EL (cell line): ENCODE data around the gene DAP.
"Not testable (repeated sequence)": the region's sequence is repeated elsewhere in the genome, so short reads cannot be mapped to it uniquely, and the experiment has no call there.

Experiments
- DNase-seq: peaks from one replicate; pipeline ENCODE4 v3.0.0-alpha.2; 2016

The DAP gene

GRCh38 chr5:10733426-10733825 is 27.6 kb downstream of the DAP start:
- peak; percentile 35 for DNase-seq

GRCh38 chr5:10731913-10732312 is 29.1 kb downstream of the DAP start:
- DNase-seq, result no peak

- no peak for DNase-seq
Observed at GRCh38 chr5:10730043-10730351, 31.0 kb downstream of the DAP start.

- peak; percentile 51 for DNase-seq
Observed at GRCh38 chr5:10729320-10730042, 31.6 kb downstream of the DAP start.

- DNase-seq, result no peak
Observed at GRCh38 chr5:10728679-10729078, 32.4 kb downstream of the DAP start.

GRCh38 chr5:10727861-10728260 is 33.2 kb downstream of the DAP start:
- no peak for DNase-seq

- no peak for DNase-seq
Observed at GRCh38 chr5:10726913-10727517, 34.0 kb downstream of the DAP start.

- no peak for DNase-seq
Observed at GRCh38 chr5:10726179-10726912, 34.7 kb downstream of the DAP start.

- DNase-seq, result no peak
Observed at GRCh38 chr5:10725636-10726035, 35.4 kb downstream of the DAP start.

GRCh38 chr5:10724781-10725507 is 36.1 kb downstream of the DAP start:
- DNase-seq, result peak; percentile 90

- DNase-seq, result no peak
Observed at GRCh38 chr5:10723514-10723913, 37.5 kb downstream of the DAP start.

GRCh38 chr5:10720766-10721165 is 40.3 kb downstream of the DAP start:
- DNase-seq, result peak; percentile 35

- DNase-seq, result peak; percentile 98
Observed at GRCh38 chr5:10719965-10720364, 41.1 kb downstream of the DAP start.

- not testable (repeated sequence) for DNase-seq
Observed at GRCh38 chr5:10718617-10719016, 42.4 kb downstream of the DAP start.

- not testable (repeated sequence) for DNase-seq
Observed at GRCh38 chr5:10716825-10717224, 44.2 kb downstream of the DAP start.

GRCh38 chr5:10715605-10716290 is 45.3 kb downstream of the DAP start:
- no peak for DNase-seq

- no peak for DNase-seq
Observed at GRCh38 chr5:10712574-10713366, 48.3 kb downstream of the DAP start.

- DNase-seq, result no peak
Observed at GRCh38 chr5:10711562-10711961, 49.5 kb downstream of the DAP start.

- DNase-seq, result no peak
Observed at GRCh38 chr5:10710513-10711128, 50.4 kb downstream of the DAP start.

- DNase-seq, result no peak
Observed at GRCh38 chr5:10709933-10710332, 51.1 kb downstream of the DAP start.

GRCh38 chr5:10709409-10709808 is 51.6 kb downstream of the DAP start:
- no peak for DNase-seq
